ENCODE measurements around the gene CDKAL1.

- TF ChIP-seq CTCF (IDR thresholded peaks at IDR 0.05): no peak
- TF ChIP-seq POLR2A (IDR thresholded peaks at IDR 0.05): no peak
Measured at GRCh38 chr6:20581070-20581469, 46.8 kb downstream of the CDKAL1 start.
